Measurements from ENCODE around the gene CDC42BPG. TPM values are rescaled to one million over a fixed set of nuclear protein-coding genes. Genes with fewer than 3 reads are reported as not detected.

Gene CDC42BPG
- total and polyA plus RNA-seq, 9 of the 15 experiments (the other 6 are each of a cell fraction or from before 2014, with no cell fraction given) = 0.04 to 8.8 (median 2.1) TPM

- POLR2A ChIA-PET = interaction anchor here (0.5 to 9.0 kb wide), 5 partner anchors 9 to 237 kb away, joined by 3 to 109 read pairs (median 3); partner anchors contain the start of gene ZNHIT2
- H4K20me1 ChIP-seq (replicated peaks; ENCODE audit: control insufficient read depth, insufficient read depth, low read length) = peaks cover 14% of the 10 kb centered on the region; the same call in 1 of the 2 replicates
- CTCF ChIA-PET (ENCODE audit: low intra/inter-chr PET ratio) = no interaction called here
- H3K4me1 ChIP-seq (replicated peaks in 1 of 2; ENCODE audit: control insufficient read depth in 2 of 2, insufficient read depth in 2 of 2, low read length in 2 of 2) = peaks cover 32 to 65% of the 10 kb centered on the region in 2 experiments
- no peaks in the 10 kb centered on the region for H3K27me3 ChIP-seq (ENCODE audit: control insufficient read depth in 2 of 2, insufficient read depth in 2 of 2, low read length in 2 of 2)
- H2AFZ ChIP-seq (ENCODE audit: low read depth, low read length) = no peak overlapping the region
- BruUV-seq (replicated peaks) = no TSS peak
- H3K36me3 ChIP-seq (ENCODE audit: control insufficient read depth, insufficient read depth, low read length) = peaks cover 8% of the 10 kb centered on the region; the same call in 1 of the 3 replicates
- ATAC-seq = no peak
- no peak overlapping the region for H3K9ac ChIP-seq (ENCODE audit: insufficient read depth in 1 of 2, low read depth in 2 of 2, low read length in 2 of 2)
- TF ChIP-seq ETS1 (conservative IDR thresholded peaks at IDR 0.05; ENCODE audit: control insufficient read depth, low read depth, low read length) = no peak
- no peak for TF ChIP-seq PBX2 (CRISPR knock-in tag; IDR thresholded peaks at IDR 0.05; ENCODE audit: low read depth)
- TF ChIP-seq PBX2 (tag; conservative IDR thresholded peaks at IDR 0.05; ENCODE audit: low read depth) = 0 out of 2 replicates have a peak, but pooled peaks have one; percentile 33
- WGBS (ENCODE audit: insufficient coverage, low coverage, missing lambda C conversion rate) = 65% methylated on average over 14 of the region's 14 CpGs
- in situ Hi-C loops (cut with MboI) (no loop called here), intact Hi-C loops (cut with micrococcal nuclease) (loop anchor here (10.0 kb wide), 1 partner anchor 234 kb away; the partner anchor contains the start of genes TM7SF2 and ZNHIT2)
- no peaks in the 10 kb centered on the region for H3K9me3 ChIP-seq (replicated peaks; ENCODE audit: control insufficient read depth, insufficient read depth, low read depth, low read length)
- H3K4me3 ChIP-seq = no peak overlapping the region
- H3K9me1 ChIP-seq (ENCODE audit: control insufficient read depth, insufficient read depth, low read length) = no peaks in the 10 kb centered on the region
- H3K27ac ChIP-seq (ENCODE audit: extremely low read depth, low read depth, low read length) = no peak overlapping the region
- no peak for FAIRE-seq
- no peak for DNase-seq (ENCODE audit: extremely low read depth in 1 of 4, low spot score in 3 of 4)
- no peak overlapping the region for H3K4me2 ChIP-seq (ENCODE audit: insufficient read depth, low read length)
- H3K79me2 ChIP-seq (ENCODE audit: control insufficient read depth, insufficient read depth, low read length) = peaks cover 41% of the 10 kb centered on the region
These were observed 36.0 kb upstream of the CDC42BPG start for GRCh38 chr11:64880240-64881001.

Data from K562 (cell line).